Body of pancreas (tissue), 4 donors: ENCODE measurements around the gene POR. TPM values are rescaled to one million over a fixed set of nuclear protein-coding genes. Genes with fewer than 3 reads are reported as not detected.

Experiments
- ATAC-seq: fragments of 150-250 bp; one replicate; pipeline ENCODE4 v1.9.1; 2016
- DNase-seq, 4 donors: peaks; one replicate each; pipeline ENCODE4 v3.0.0-alpha.2; 2019
- H3K27ac ChIP-seq, 4 donors: fragments of 200-600 bp; sonication (generic); 1 replicate in 3 of 4; 2 replicates in 1 of 4; pipeline versions ENCODE4 v1.5.1 to v1.6.1; 2016 to 2019; ENCODE audit warnings: mild to moderate bottlenecking in 1 of 4, mixed read lengths in 1 of 4, moderate library complexity in 1 of 4
- H3K27me3 ChIP-seq, 2 donors: fragments of 200-600 bp; sonication (generic); one replicate each; pipeline ENCODE4 v1.6.0; 2016; ENCODE audit warnings: mild to moderate bottlenecking in 1 of 2
- H3K36me3 ChIP-seq, 2 donors: fragments of 200-600 bp; sonication (generic); replicated peaks in 1 of 2; 2 replicates each; pipeline ENCODE4 v1.5.1; 2016; ENCODE audit warnings: low read depth in 2 of 2; ENCODE audit not compliant: insufficient read depth in 1 of 2
- H3K4me1 ChIP-seq: fragments of 200-600 bp; sonication (generic); one replicate; pipeline ENCODE4 v1.6.0; 2016
- H3K4me3 ChIP-seq, 2 donors: fragments of 200-600 bp; sonication (generic); 1 replicate in 1 of 2; 2 replicates in 1 of 2; pipeline ENCODE4 v1.5.1; 2016 to 2019
- H3K9me3 ChIP-seq, 3 donors: fragments of 200-600 bp; sonication (generic); 1 replicate in 2 of 3; 2 replicates in 1 of 3; pipeline ENCODE4 v1.5.1; 2016
- CTCF ChIP-seq, 7 experiments: fragments of 450-650 bp in 4 of 7; fragments of 200-600 bp in 3 of 7; sonication (generic) in 3 of 7; IDR thresholded peaks; one replicate each; pipeline ENCODE4 v1.5.1; 2016 to 2019; ENCODE audit warnings: antibody characterized with exemption in 7 of 7
- POLR2A ChIP-seq, 3 donors: fragments of 450-650 bp; IDR thresholded peaks; one replicate each; pipeline ENCODE4 v1.6.1; 2016; ENCODE audit warnings: antibody characterized with exemption in 3 of 3, mild to moderate bottlenecking in 2 of 3
- WGBS, 2 donors: methylation state at CpG; one replicate each; pipeline ENCODE4 v1.1.5; 2017; 5-methylcytosine and 5-hydroxymethylcytosine counted together
- intact Hi-C: fragments of 100-400 bp; cut with DNase I; formaldehyde crosslinking; loops from one replicate; pipeline ENCODE4 v1.15.1; 2023
- total RNA-seq, 2 donors: library from RNA; depleted of rRNA; stranded (reverse); fragments of >200 nt; gene quantifications; one replicate each; pipeline ENCODE4 v1.1.0, GENCODE V29; 2016

POR gene
- total RNA-seq, 2 donors from 2014 or later: 54.2 to 118 TPM

- TF ChIP-seq CTCF (IDR thresholded peaks at IDR 0.05) (no peak), POLR2A (IDR thresholded peaks at IDR 0.05) (no peak)
- intact Hi-C loops: no loop called here
- peak in 2 of 4 donors; percentile 29 to 41 for DNase-seq
- H3K27me3 ChIP-seq: no peaks in the 10 kb centered on the region
- peaks cover 0 to 19% of the 10 kb centered on the region in 2 donors for H3K36me3 ChIP-seq
- no peak overlapping the region for H3K4me3 ChIP-seq
- H3K9me3 ChIP-seq: no peaks in the 10 kb centered on the region
- H3K4me1 ChIP-seq: peaks cover 16% of the 10 kb centered on the region
- WGBS, 2 donors: 77 to 89% methylated on average over 7 to 27 of the region's 41 CpGs
- no peak for ATAC-seq
- no peak overlapping the region for H3K27ac ChIP-seq
Measured at GRCh38 chr7:75985518-75986146, 70.7 kb downstream of the POR start.

DNA sequence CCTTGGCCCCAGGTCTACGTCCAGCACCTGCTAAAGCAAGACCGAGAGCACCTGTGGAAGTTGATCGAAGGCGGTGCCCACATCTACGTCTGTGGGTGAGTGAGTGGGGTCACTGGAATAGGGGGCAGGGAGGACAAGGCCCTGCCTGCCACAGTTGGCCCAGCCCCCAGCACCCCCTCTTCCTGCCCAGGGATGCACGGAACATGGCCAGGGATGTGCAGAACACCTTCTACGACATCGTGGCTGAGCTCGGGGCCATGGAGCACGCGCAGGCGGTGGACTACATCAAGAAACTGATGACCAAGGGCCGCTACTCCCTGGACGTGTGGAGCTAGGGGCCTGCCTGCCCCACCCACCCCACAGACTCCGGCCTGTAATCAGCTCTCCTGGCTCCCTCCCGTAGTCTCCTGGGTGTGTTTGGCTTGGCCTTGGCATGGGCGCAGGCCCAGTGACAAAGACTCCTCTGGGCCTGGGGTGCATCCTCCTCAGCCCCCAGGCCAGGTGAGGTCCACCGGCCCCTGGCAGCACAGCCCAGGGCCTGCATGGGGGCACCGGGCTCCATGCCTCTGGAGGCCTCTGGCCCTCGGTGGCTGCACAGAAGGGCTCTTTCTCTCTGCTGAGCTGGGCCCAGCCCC lies 71.3 kb downstream of the POR start:
- no peak for TF ChIP-seq POLR2A (IDR thresholded peaks at IDR 0.05)
- TF ChIP-seq CTCF (IDR thresholded peaks at IDR 0.05): no peak
- H3K4me3 ChIP-seq: no peak overlapping the region
- intact Hi-C loops: no loop called here
- peaks cover 20% of the 10 kb centered on the region for H3K4me1 ChIP-seq
- no peaks in the 10 kb centered on the region for H3K9me3 ChIP-seq
- no peaks in the 10 kb centered on the region for H3K27me3 ChIP-seq
- ATAC-seq (no peak), DNase-seq (no peak)
- H3K27ac ChIP-seq: no peak overlapping the region
- 84 to 97% methylated on average over 9 to 11 of the region's 20 CpGs for WGBS, 2 donors
- peaks cover 0 to 19% of the 10 kb centered on the region in 2 donors for H3K36me3 ChIP-seq

GRCh38 chr7:75987026-75987804 lies 72.3 kb downstream of the POR start:
- Histone ChIP-seq H3K4me1 (peaks cover 30% of the 10 kb centered on the region), H3K4me3 (no peak overlapping the region), H3K36me3 (peaks cover 0 to 19% of the 10 kb centered on the region in 2 donors), H3K27me3 (no peaks in the 10 kb centered on the region), H3K9me3 (no peaks in the 10 kb centered on the region), H3K27ac (no peak overlapping the region)
- DNase-seq (peak in 1 of 4 donors; percentile 0), ATAC-seq (no peak)
- 88 to 94% methylated on average over 29 to 32 of the region's 32 CpGs for WGBS, 2 donors
- intact Hi-C loops: no loop called here
- TF ChIP-seq POLR2A (IDR thresholded peaks at IDR 0.05): no peak
- TF ChIP-seq CTCF (IDR thresholded peaks at IDR 0.05): no peak

GRCh38 chr7:75987805-75988567 lies 73.0 kb downstream of the POR start:
- no peak for ATAC-seq
- Histone ChIP-seq H3K4me3 (no peak overlapping the region), H3K9me3 (no peaks in the 10 kb centered on the region), H3K27me3 (no peaks in the 10 kb centered on the region), H3K4me1 (peaks cover 37% of the 10 kb centered on the region), H3K27ac (peak overlapping the region in 2 of 4 donors; percentile 22 to 32), H3K36me3 (peaks cover 0 to 19% of the 10 kb centered on the region in 2 donors)
- TF ChIP-seq CTCF (IDR thresholded peaks at IDR 0.05): no peak
- TF ChIP-seq POLR2A (IDR thresholded peaks at IDR 0.05): no peak
- 80 to 88% methylated on average over 12 to 30 of the region's 30 CpGs for whole genome bisulfite sequencing, 2 donors
- intact Hi-C loops: no loop called here
- no peak for DNase-seq
